Keratinocyte (primary cell): ENCODE results near the gene CELF2. TPM values are rescaled to one million over a fixed set of nuclear protein-coding genes. Genes with fewer than 3 reads are reported as not detected.

ENCODE experiments used
- DNase-seq: peaks from one replicate; pipeline ENCODE4 v3.0.0-alpha.2; 2011; ENCODE audit warnings: low read depth, missing footprints, low spot score
- FAIRE-seq: peaks from 2 replicates; lab custom pipeline; 2011; peaks lifted over from hg19 to GRCh38; lab: Jason Lieb, UNC
- H2AFZ ChIP-seq: 2 replicates; pipeline ENCODE4 v1.6.0; 2012; ENCODE audit warnings: low read length, control low read depth, inconsistent platforms; ENCODE audit not compliant: control insufficient read depth
- H3K27ac ChIP-seq: 2 replicates; pipeline ENCODE4 v1.5.1; 2011; ENCODE audit warnings: low read length; ENCODE audit not compliant: control insufficient read depth, insufficient read depth
- H3K27me3 ChIP-seq: 3 replicates; pipeline ENCODE4 v1.6.0; 2011; ENCODE audit warnings: low read length; ENCODE audit not compliant: control insufficient read depth, insufficient read depth; ENCODE audit errors: extremely low read depth
- H3K36me3 ChIP-seq, 2 experiments: 2 replicates in 1 of 2; 3 replicates in 1 of 2; pipeline ENCODE4 v1.5.1; 2011; ENCODE audit warnings: low read length in 2 of 2, mild to moderate bottlenecking in 1 of 2; ENCODE audit not compliant: control insufficient read depth in 2 of 2, insufficient read depth in 2 of 2; ENCODE audit errors: extremely low read depth in 1 of 2
- H3K4me1 ChIP-seq: 3 replicates; pipeline ENCODE4 v1.5.1; 2011; ENCODE audit warnings: low read length; ENCODE audit not compliant: control insufficient read depth, insufficient read depth; ENCODE audit errors: extremely low read depth
- H3K4me2 ChIP-seq: 3 replicates; pipeline ENCODE4 v1.6.0; 2011; ENCODE audit warnings: low read depth, low read length; ENCODE audit not compliant: control insufficient read depth, insufficient read depth; ENCODE audit errors: extremely low read depth
- H3K4me3 ChIP-seq, 3 experiments: fragments of 200-600 bp in 1 of 3; sonication (generic) in 1 of 3; 2 replicates in 2 of 3; 3 replicates in 1 of 3; pipeline ENCODE4 v1.5.1; 2011 to 2016; ENCODE audit warnings: low read length in 3 of 3, mild to moderate bottlenecking in 3 of 3, control low read depth in 2 of 3, inconsistent platforms in 1 of 3, low read depth in 1 of 3, mixed read lengths in 1 of 3, mixed run types in 1 of 3, moderate library complexity in 1 of 3; ENCODE audit not compliant: control insufficient read depth in 2 of 3, insufficient read depth in 2 of 3; ENCODE audit errors: extremely low read depth in 1 of 3
- H3K79me2 ChIP-seq: 2 replicates; pipeline ENCODE4 v1.6.0; 2012; ENCODE audit warnings: low read length; ENCODE audit not compliant: control insufficient read depth, insufficient read depth
- H3K9ac ChIP-seq: 3 replicates; pipeline ENCODE4 v1.6.0; 2011; ENCODE audit warnings: low read length; ENCODE audit not compliant: control insufficient read depth, insufficient read depth; ENCODE audit errors: extremely low read depth
- H3K9me1 ChIP-seq: 3 replicates; pipeline ENCODE4 v1.6.0; 2011; ENCODE audit warnings: low read length; ENCODE audit not compliant: control insufficient read depth, insufficient read depth; ENCODE audit errors: extremely low read depth
- H3K9me3 ChIP-seq: 2 replicates; pipeline ENCODE4 v1.5.1; 2012; ENCODE audit warnings: low read depth, low read length; ENCODE audit not compliant: control insufficient read depth
- H4K20me1 ChIP-seq: 3 replicates; pipeline ENCODE4 v1.6.0; 2011; ENCODE audit warnings: low read length; ENCODE audit not compliant: control insufficient read depth, insufficient read depth; ENCODE audit errors: extremely low read depth
- CTCF ChIP-seq, 3 experiments: IDR thresholded peaks in 1 of 3; conservative IDR thresholded peaks in 1 of 3; optimal IDR thresholded peaks in 1 of 3; 2 replicates in 2 of 3; 3 replicates in 1 of 3; pipeline versions ENCODE3 to v1.5.1; 2011; ENCODE audit warnings: low read length in 3 of 3, mild to moderate bottlenecking in 3 of 3, moderate library complexity in 2 of 3, control low read depth in 1 of 3, inconsistent platforms in 1 of 3; ENCODE audit not compliant: insufficient read depth in 2 of 3; ENCODE audit errors: extremely low read depth in 1 of 3
- EZH2 ChIP-seq: IDR thresholded peaks from one replicate; pipeline ENCODE4 v1.6.1; 2012; ENCODE audit warnings: inconsistent platforms, mild to moderate bottlenecking, low read length, moderate library complexity
- dilution Hi-C: fragments of 300-500 bp; cut with MboI; formaldehyde crosslinking; loops from one replicate; pipeline ENCODE4 v1.7.0; 2020; ENCODE audit warnings: low sequenced_read_pairs; ENCODE audit not compliant: extremely low pct_ligation_motif_present
- polyA plus RNA-seq, 5 experiments: library from polyadenylated mRNA; depleted of rRNA in 3 of 5; stranded (reverse) in 3 of 5; stranded (forward) in 1 of 5; unstranded in 1 of 5; fragments of >200 nt; gene quantifications; 1 replicate in 1 of 5; 2 replicates in 3 of 5; 3 replicates in 1 of 5; pipeline versions ENCODE4 v1.2.1 to v1.2.3, GENCODE V29; 2011 to 2012; ENCODE audit warnings: missing spikeins in 2 of 5, low read depth in 1 of 5, low replicate concordance in 1 of 5

The CELF2 gene
- polyA plus RNA-seq, 1 donor (not counting 4 experiments of a cell fraction or from before 2014, with no cell fraction given), result 9.8 TPM

GRCh38 chr10:11338160-11338844, 320.6 kb downstream of the CELF2 start:
- H3K27ac ChIP-seq, result no peak overlapping the region
- no peak for FAIRE-seq
- H3K36me3 ChIP-seq, result no peaks in the 10 kb centered on the region
- H2AFZ ChIP-seq, result no peak overlapping the region
- H3K9me3 ChIP-seq, result no peaks in the 10 kb centered on the region
- no peaks in the 10 kb centered on the region for H4K20me1 ChIP-seq
- no peaks in the 10 kb centered on the region for H3K27me3 ChIP-seq
- dilution Hi-C loops, result no loop called here
- no peaks in the 10 kb centered on the region for H3K4me1 ChIP-seq
- H3K4me3 ChIP-seq, result no peak overlapping the region
- H3K4me2 ChIP-seq, result no peak overlapping the region
- H3K9me1 ChIP-seq, result no peaks in the 10 kb centered on the region
- no peak overlapping the region for H3K9ac ChIP-seq
- DNase-seq, result no peak
- no peaks in the 10 kb centered on the region for H3K79me2 ChIP-seq
- no peak for TF ChIP-seq EZH2
- no peak for TF ChIP-seq CTCF (optimal IDR thresholded peaks at IDR 0.05 in 1 of 3, IDR thresholded peaks at IDR 0.05 in 1 of 3, conservative IDR thresholded peaks at IDR 0.05 in 1 of 3; ENCODE audit: extremely low read depth in 1 of 3, insufficient read depth in 2 of 3, low read length in 3 of 3)

- dilution Hi-C loops, result no loop called here
- TF ChIP-seq CTCF (optimal IDR thresholded peaks at IDR 0.05 in 1 of 3, IDR thresholded peaks at IDR 0.05 in 1 of 3, conservative IDR thresholded peaks at IDR 0.05 in 1 of 3; ENCODE audit: extremely low read depth in 1 of 3, insufficient read depth in 2 of 3, low read length in 3 of 3), result no peak
- TF ChIP-seq EZH2, result no peak
- H3K27me3 ChIP-seq, result no peaks in the 10 kb centered on the region
- H3K4me1 ChIP-seq, result no peaks in the 10 kb centered on the region
- H4K20me1 ChIP-seq, result no peaks in the 10 kb centered on the region
- H3K4me2 ChIP-seq, result no peak overlapping the region
- no peaks in the 10 kb centered on the region for H3K9me1 ChIP-seq
- FAIRE-seq, result no peak
- H3K9me3 ChIP-seq, result no peaks in the 10 kb centered on the region
- no peak overlapping the region for H3K4me3 ChIP-seq
- H2AFZ ChIP-seq, result no peak overlapping the region
- no peak overlapping the region for H3K27ac ChIP-seq
- no peaks in the 10 kb centered on the region for H3K79me2 ChIP-seq
- no peaks in the 10 kb centered on the region for H3K36me3 ChIP-seq
- no peak overlapping the region for H3K9ac ChIP-seq
- no peak for DNase-seq
These were observed 321.3 kb downstream of the CELF2 start for GRCh38 chr10:11339013-11339412.
